GM21447 (cell line): ENCODE measurements around the gene SOAT2.

Experiments
- ATAC-seq: cut with Tn5 transposase; IDR thresholded peaks from one replicate; pipeline ENCODE4 v1.9.1; 2021; ENCODE audit not compliant: unreplicated experiment

The SOAT2 gene, protein sequence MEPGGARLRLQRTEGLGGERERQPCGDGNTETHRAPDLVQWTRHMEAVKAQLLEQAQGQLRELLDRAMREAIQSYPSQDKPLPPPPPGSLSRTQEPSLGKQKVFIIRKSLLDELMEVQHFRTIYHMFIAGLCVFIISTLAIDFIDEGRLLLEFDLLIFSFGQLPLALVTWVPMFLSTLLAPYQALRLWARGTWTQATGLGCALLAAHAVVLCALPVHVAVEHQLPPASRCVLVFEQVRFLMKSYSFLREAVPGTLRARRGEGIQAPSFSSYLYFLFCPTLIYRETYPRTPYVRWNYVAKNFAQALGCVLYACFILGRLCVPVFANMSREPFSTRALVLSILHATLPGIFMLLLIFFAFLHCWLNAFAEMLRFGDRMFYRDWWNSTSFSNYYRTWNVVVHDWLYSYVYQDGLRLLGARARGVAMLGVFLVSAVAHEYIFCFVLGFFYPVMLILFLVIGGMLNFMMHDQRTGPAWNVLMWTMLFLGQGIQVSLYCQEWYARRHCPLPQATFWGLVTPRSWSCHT

DNA sequence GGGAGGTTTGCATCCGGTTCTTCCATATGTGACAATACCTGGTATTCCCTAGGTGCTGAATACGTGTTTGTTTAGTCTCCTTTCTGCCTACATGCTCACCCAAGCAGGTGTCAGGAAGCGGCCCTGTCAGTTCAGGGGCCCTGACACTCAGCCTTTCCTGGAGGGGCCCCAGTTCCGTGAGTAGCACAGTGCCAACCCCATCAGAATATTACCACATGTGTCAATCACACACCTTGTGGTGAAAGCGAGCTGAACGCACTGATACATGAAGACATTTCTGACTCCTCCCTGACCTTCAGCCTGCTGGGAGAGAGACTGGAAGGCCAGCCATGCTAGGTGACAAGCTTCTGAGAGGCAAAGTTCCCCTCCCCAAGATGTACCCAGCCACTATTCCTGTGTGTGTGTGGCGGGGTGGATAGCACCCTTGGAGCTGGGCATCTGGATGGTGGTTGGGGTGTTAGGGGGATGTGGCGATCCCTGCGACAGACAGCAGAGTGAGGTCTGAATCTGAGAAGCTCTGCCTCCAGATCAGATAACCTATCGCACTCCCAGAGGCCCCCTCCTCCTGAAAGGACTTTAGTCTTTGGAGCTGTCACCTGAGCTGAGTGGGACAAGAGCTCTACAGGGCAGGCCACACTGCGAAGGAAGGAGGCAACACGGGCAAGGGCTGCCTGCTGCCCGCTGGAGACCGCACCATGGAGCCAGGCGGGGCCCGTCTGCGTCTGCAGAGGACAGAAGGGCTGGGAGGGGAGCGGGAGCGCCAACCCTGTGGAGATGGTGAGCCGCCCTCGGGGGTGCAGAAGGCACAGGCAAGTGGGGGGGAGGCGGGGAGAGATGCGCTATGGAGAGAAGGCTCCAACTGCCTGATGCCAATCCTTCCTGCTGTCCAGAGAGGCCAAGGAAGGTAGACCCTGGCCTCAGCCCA lies at the start of gene SOAT2:
Gene SOAT2, plus strand, starts transcription at position 604 of the 925 bp plus-strand sequence. Its CDS starts 92 bp downstream, at position 696.
- ATAC-seq, result peak; percentile 54

- peak; percentile 91 for ATAC-seq
Observed at GRCh38 chr12:53054112-53054878, 49.0 kb upstream of the SOAT2 start.

- no peak for ATAC-seq
Observed at GRCh38 chr12:53055471-53056266, 47.6 kb upstream of the SOAT2 start.

GRCh38 chr12:53056296-53056695 lies 47.0 kb upstream of the SOAT2 start:
- ATAC-seq, result no peak

- no peak for ATAC-seq
Observed at GRCh38 chr12:53056901-53057300, 46.4 kb upstream of the SOAT2 start.

DNA sequence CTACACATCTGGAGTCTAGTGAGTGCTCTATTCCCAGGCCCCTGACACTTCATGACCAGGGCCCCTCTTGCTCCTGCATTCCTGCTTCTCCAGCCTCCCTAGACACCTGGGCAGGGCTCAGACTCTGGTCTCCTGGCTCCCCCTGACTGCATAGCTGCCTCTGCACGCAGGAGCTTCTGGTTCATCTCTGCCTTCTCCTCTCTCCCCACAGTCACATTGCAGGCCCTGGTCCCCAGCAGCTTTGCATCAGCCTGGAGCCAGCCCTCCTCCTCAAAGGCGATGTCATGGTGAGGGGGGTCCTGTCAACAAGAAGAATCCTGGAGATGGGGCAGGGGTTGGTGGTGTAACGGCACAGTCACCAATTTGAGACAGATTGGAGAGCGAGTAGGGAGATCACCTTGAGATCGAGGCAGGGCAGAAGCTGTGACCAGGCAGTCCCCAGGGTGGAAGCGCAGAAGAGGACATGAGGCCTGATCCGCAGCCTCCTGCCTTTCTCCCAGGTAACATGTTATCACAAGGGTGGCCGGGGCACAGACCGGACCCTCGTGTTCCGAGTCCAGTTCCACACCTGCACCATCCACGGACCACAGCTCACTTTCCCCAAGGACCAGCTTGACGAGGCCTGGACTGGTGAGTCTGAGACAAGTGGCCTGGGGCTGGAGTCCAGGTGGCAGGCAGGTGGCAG lies 45.3 kb upstream of the SOAT2 start:
- ATAC-seq, result no peak

- ATAC-seq, result no peak
Observed at GRCh38 chr12:53058674-53059433, 44.4 kb upstream of the SOAT2 start.

DNA sequence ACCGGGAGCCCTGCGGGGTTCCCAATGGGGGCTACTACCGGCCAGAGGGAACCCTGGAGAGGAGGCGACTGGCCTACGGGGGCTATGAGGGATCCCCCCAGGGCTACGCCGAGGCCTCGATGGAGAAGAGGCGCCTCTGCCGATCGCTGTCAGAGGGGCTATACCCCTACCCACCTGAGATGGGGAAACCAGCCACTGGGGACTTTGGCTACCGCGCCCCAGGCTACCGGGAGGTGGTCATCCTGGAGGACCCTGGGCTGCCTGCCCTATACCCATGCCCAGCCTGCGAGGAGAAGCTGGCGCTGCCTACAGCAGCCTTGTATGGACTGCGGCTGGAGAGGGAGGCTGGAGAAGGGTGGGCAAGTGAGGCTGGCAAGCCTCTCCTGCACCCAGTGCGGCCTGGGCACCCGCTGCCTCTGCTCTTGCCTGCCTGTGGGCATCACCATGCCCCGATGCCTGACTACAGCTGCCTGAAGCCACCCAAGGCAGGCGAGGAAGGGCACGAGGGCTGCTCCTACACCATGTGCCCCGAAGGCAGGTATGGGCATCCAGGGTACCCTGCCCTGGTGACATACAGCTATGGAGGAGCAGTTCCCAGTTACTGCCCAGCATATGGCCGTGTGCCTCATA lies 43.7 kb upstream of the SOAT2 start:
- no peak for ATAC-seq

GRCh38 chr12:53060064-53060720 lies 43.1 kb upstream of the SOAT2 start:
- no peak for ATAC-seq

- no peak for ATAC-seq
Observed at GRCh38 chr12:53060721-53061276, 42.5 kb upstream of the SOAT2 start.

GRCh38 chr12:53061404-53062010 lies 41.8 kb upstream of the SOAT2 start:
- ATAC-seq, result no peak

- ATAC-seq, result no peak
Observed at GRCh38 chr12:53062011-53062961, 41.0 kb upstream of the SOAT2 start.

DNA sequence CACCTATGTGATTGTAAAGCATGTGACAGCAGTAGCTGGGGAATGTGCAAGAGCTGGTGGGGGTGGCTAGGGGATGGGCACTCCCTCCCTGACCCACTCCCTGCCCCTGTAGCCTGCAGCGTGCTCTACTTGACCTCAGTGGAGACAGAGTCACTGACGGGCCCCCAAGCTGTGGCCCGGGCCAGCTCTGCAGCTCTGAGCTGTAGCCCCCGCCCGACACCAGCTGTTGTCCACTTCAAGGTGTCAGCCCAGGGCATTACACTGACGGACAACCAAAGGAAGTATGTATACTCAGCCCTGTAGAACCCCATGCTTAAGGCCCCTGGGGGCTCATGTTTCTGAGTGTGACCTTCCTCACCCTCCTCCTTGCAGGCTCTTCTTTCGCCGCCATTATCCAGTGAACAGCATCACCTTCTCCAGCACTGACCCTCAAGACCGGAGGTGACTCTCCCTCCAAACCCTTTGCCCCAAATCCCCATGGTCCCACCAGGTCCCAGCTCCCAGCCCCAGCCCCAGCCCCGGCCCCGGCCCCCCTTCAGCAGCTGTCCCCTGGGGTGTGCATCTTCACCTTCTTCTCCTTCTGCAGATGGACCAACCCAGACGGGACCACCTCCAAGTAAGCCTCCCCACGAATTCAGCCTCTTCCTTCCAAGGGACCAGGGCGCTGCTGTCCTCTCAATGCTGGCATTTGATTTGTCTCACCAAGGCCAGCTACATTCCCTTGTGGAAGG lies 40.1 kb upstream of the SOAT2 start:
- ATAC-seq, result no peak

DNA sequence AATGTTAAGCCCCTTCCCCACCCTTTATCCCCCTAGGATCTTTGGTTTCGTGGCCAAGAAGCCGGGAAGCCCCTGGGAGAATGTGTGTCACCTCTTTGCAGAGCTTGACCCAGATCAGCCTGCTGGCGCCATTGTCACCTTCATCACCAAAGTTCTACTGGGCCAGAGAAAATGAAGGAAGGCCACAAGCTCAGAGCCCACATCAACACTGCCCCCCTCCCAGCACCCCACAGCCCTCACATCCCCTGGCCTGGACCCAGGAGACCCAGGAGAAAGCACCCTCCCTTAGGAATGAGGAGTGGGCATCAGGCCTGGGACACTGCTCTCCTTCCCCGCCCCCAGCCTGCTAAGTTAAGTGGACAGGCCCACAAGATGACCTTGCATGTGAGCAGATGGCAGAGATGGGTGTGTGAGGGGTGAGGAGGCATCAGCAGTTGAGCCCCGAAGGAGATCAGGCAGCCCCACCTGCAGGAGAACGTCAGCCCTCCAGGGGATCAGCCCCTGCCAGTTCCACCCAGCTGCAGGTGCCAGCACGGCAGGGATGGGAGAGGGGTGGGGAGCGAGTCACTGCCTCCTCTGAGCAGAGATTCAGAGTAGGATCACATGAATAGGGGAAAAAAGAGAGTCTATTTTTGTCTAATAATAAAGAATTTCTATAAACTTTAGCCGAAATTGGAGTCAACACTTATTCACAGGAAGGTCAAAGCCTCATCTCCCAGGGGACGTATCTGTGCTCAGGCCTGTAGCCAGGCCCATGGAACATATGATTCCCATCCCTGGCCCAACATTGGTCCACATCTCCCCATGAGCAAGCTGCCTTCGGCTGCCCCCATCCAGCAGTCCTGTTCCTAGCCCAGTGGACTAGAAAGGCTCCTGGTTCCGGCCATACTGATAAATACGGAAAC lies 39.3 kb upstream of the SOAT2 start:
- no peak for ATAC-seq
